ENCODE measurements around the gene KISS1R.

Gene KISS1R

GRCh38 chr19:938233-938923 lies 21.2 kb downstream of the KISS1R start:
- no peak for DNase-seq (ENCODE audit: low read depth in 2 of 2)

DNA sequence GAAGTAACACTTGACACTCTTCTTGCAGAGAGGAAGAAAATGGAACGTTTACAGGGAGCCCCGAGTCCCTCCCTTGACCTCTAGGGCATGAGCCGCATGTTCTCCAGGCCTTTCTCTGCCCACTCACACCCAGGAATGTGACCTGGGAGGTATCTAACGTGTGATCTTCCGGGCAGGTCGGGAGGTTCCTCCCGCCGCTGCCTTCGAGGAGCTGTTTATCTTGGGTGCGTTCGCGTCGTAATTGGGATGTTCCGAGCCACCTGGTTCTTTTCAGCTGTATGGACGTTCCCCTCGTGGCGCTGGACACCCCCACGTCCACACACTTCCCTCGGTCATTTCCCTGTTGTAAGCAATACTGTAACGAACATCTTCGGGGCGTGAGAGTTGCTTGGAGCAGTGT lies 22.3 kb downstream of the KISS1R start:
- no peak for DNase-seq (ENCODE audit: low read depth in 2 of 2)

DNA sequence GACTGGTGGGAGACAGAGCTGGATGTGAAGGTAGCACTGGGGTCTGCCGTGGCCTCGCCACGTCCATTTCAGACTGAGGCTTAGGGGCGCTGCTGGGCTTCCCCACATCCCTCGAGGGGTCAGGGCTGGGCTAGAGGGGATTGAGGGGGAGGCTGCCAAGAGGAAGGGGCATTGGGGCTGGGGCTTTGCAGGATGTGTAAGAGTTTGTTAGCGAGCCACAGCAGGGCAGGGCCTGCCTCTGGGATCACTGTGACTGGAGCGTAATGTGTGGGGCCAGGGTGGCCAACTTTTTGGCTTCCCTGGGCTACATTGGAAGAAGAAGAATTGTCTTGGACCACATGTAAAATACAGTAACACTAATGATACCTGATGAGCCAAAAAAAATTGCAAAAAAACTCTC lies 22.8 kb downstream of the KISS1R start:
- no peak for DNase-seq (ENCODE audit: low read depth in 2 of 2)

GRCh38 chr19:940591-941291 lies 23.6 kb downstream of the KISS1R start:
- no peak for DNase-seq (ENCODE audit: low read depth in 2 of 2)

- DNase-seq (ENCODE audit: low read depth in 2 of 2): no peak
Observed at GRCh38 chr19:941292-942132, 24.4 kb downstream of the KISS1R start.

DNA sequence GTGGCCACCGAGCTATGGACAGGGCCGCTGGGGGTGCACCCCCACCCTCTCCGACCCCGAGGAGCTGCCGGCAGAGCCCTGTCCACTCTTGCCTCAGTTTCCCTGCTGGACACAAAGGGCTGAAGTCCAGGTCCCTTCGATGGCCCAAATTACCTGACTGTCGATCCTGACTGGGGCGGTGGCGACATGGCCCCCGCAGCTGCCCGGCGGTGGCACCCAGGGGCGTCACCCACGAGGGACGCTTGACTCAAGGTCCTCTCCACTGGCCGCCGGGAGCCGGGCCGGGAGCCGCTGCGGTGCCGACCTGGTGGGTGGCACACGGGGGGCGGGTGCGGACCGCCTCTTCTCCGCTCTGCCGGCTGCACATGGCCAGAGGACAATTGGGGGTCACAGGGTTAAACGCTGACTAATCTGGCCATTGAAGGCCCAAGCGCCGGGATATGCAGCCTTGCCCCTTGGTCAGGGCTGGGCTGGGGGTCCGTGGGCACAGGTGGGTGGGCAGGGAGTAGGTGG lies 25.1 kb downstream of the KISS1R start:
- DNase-seq (ENCODE audit: low read depth in 2 of 2): no peak

DNA sequence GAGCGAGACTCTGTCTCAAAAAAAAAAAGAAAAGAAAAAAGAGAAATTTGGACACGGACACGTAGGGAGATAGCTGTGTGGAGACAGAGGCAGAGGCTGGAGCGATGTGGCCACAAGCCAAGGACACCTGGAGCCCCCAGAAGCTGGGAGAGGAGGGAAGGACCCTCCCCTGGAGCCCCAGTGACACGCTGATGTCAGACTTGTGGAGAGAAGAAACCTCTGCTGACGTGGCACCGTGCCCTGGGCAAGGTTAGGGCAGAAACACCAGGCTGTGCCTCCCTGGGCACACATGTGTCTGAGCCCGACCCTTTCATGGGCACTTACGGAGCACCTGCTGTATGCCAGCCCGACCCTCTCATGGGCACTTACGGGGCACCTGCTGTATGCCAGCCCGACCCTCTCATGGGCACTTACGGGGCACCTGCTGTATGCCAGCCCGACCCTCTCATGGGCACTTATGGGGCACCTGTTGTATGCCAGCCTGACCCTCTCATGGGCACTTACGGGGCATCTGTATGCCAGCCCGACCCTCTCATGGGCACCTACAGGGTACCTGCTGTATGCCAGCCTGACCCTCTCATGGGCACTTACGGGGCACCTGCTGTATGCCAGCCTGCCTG lies 26.5 kb downstream of the KISS1R start:
- no peak for DNase-seq (ENCODE audit: low read depth in 2 of 2)

DNA sequence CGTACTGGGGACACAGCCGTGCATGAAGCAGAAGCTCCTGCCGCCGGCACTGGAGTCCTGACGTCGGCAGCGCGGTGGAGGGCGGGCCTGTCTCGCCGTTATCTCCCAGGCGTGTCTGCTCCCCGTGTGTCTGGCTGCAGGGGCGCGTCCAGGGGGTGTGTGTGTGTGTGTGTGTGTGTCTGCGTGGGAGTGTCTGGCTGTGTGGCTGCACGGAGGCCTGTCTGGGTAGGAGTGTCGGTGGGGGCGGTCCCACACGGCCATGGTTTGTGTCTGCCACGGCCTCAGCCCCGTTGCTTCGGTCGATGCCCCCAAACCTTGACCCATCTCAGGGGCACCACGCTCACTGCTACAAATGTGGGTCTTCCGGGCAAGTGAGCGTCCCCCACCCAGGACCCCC lies 27.0 kb downstream of the KISS1R start:
- DNase-seq (ENCODE audit: low read depth in 2 of 2): no peak

DNA sequence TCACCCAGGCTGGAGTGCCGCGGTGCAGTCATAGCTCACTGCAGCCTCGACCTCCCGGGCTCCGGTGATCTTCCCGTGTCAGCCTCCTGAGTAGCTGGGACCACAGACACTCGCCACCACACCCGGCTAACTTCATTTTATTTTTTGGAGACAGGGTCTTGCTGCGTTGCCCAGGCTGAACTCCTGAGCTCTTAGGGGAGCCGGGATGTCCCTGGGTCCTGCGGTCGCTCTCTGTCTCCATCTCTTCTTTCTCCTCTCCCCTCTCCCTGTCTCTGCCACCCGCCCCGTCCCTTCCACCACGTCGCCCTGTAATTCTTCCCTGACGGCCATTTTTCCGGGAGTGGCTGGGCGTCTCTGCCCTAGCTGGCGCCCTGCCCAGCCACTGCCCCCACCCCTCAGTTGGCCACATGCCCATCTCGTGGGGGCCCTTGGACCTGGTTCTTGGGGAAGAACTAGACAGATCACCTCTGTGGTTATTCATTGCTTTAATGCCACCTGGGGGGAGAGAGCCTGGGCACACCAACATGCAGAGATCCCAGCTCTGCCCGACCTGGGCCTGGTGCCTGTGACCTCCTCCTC lies 27.6 kb downstream of the KISS1R start:
- DNase-seq (ENCODE audit: low read depth in 2 of 2): no peak

GRCh38 chr19:945401-946252 lies 28.5 kb downstream of the KISS1R start:
- DNase-seq (ENCODE audit: low read depth in 2 of 2): no peak

DNA sequence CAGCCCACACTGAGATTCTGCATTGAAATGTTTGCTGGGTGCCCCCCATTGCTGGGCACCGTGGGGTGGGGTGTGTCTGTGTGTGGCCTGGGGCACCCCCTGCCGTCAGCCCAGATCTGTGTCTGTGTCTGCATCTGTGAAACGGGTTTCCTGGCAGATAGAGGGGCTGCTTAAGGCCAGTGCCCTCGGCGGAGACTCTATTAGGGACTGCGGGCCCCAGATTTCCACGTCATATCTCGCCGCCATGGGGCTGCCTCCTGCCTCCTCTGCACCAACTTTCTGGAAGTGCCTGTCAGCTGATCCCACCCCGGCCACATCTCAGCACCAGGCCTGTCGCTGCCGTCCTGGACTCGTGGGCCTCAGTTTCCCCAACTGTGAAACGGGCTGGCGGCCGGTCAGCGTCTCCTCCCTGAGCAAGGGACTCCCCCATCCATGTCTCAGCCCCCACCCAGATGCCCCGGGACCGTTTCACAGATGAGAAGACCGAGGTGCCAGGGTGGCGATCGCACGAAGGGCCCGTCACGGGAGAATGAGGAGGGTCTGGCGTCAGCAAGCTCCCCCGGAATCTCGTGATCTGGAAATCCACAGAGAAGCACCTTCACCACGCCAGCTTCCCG lies 30.1 kb downstream of the KISS1R start:
- no peak for DNase-seq (ENCODE audit: low read depth in 2 of 2)

GRCh38 chr19:947707-948539 lies 30.8 kb downstream of the KISS1R start:
- DNase-seq (ENCODE audit: low read depth in 2 of 2): no peak

GRCh38 chr19:948842-949496 lies 31.8 kb downstream of the KISS1R start:
- no peak for DNase-seq (ENCODE audit: low read depth in 2 of 2)

DNA sequence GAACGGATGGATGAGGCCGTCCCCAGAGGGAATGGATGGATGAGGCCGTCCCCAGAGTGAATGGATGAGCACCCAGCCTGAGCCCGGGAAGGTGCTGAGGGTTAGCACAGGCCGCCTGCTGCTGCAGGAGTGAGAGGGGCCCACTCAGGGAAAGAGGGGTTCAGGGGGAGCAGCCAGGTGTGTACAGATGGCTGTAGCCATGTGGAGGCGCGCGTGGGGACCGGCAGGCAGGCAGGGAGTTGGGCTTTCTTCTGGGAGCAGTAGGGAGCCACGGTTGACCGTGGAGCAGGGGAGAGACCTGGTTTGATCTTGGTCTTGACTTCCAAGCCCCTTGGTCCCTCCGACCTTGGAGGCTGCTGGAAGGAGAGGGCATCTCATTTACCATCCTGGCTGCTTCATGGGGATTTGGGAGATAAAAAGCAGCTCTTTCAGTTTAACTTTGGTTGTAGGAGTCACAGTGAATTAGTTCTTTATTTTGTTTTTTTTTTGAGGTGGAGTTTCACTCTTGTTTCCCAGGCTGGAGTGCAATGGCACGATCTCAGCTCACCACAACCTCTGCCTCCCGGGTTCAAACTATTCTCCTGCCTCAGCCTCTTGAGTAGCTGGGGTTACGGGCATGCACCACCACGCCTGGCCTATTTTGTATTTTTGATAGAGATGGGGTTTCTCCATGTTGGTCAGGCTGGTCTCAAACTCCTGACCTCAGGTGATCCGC lies 33.4 kb downstream of the KISS1R start:
- DNase-seq (ENCODE audit: low read depth in 2 of 2): no peak

DNA sequence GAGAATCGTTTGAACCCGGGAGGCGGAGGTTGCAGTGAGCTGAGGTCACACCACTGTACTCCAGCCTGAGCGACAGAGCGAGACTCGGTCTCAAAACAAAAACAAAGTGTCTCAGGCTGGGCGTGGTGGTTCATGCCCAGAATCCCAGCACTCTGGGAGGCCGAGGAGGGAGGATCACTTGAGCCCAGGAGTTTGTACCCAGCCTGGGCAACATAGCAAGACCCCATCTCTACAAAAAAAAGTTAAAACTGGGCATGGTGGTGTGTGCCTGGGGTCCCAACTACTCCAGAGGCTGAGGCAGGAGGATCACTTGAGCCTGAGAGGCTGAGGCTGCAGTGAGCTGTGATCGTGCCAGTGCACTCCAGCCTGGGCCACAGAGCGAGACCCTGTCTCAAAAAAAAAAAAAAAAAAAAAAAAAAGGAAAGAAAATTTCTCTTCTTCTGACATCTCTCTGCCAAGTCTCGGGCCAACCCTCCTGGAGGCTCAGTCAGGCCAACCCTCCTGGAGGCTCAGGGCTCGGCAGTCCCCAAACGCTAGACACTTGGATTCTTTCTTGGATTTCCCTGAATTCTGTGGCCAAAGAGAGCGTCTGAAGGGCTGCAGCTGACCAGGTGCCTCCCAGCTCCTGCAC lies 35.0 kb downstream of the KISS1R start:
- no peak for DNase-seq (ENCODE audit: low read depth in 2 of 2)

GRCh38 chr19:952680-953444 lies 35.7 kb downstream of the KISS1R start:
- no peak for DNase-seq (ENCODE audit: low read depth in 2 of 2)

Measured in fibroblast of skin of left biceps (primary cell).